HepG2 (cell line): ENCODE results near the gene ATP13A3. TPM values are rescaled to one million over a fixed set of nuclear protein-coding genes. Genes with fewer than 3 reads are reported as not detected.
A peak's percentile ranks its signal among the peaks of the same experiment; 100 is the strongest.

Experiments used
- FOXA1 ChIP-seq, 2 experiments: fragments of 450-650 bp in 1 of 2; sonication (generic) in 1 of 2; formaldehyde crosslinking in 1 of 2; IDR thresholded peaks; 2 replicates each; pipeline versions ENCODE4 v1.4.0 to v1.6.1; 2016 to 2020; ENCODE audit warnings: missing genetic modification reagents in 1 of 2
- GFI1 ChIP-seq: sonication (generic); formaldehyde crosslinking; IDR thresholded peaks from 2 replicates; pipeline ENCODE4 v1.5.0; 2020; ENCODE audit warnings: missing genetic modification reagents, mild to moderate bottlenecking, borderline replicate concordance
- ISL2 ChIP-seq: sonication (generic); formaldehyde crosslinking; IDR thresholded peaks from 2 replicates; pipeline ENCODE4 v1.5.0; 2020; ENCODE audit warnings: missing genetic modification reagents
- PHF8 ChIP-seq: sonication (generic); formaldehyde crosslinking; IDR thresholded peaks from 2 replicates; pipeline ENCODE4 v1.5.0; 2020; ENCODE audit warnings: missing genetic modification reagents
- POLR2G ChIP-seq: fragments of 200-400 bp; formaldehyde crosslinking; IDR thresholded peaks from 2 replicates; pipeline ENCODE4 v1.6.1; 2018; ENCODE audit warnings: mild to moderate bottlenecking, low read depth, low read length, moderate library complexity
- RARA ChIP-seq: IDR thresholded peaks from 2 replicates; pipeline ENCODE4 v1.6.1; 2016; ENCODE audit warnings: missing genetic modification reagents, missing compliant biosample characterization
- REXO4 ChIP-seq: sonication (generic); formaldehyde crosslinking; IDR thresholded peaks from 2 replicates; pipeline ENCODE4 v1.8.0; 2022; ENCODE audit warnings: missing genetic modification reagents, mild to moderate bottlenecking, borderline replicate concordance
- RXRB ChIP-seq: IDR thresholded peaks from 2 replicates; pipeline ENCODE4 v1.6.1; 2016; ENCODE audit warnings: borderline replicate concordance, missing genetic modification reagents, missing compliant biosample characterization
- ZFP36L1 ChIP-seq: sonication (generic); formaldehyde crosslinking; IDR thresholded peaks from 2 replicates; pipeline ENCODE4 v1.8.0; 2022; ENCODE audit warnings: mild to moderate bottlenecking, missing genetic modification reagents, moderate library complexity
- ZNF253 ChIP-seq: sonication (generic); formaldehyde crosslinking; IDR thresholded peaks from 2 replicates; pipeline ENCODE4 v1.8.0; 2022; ENCODE audit warnings: mild to moderate bottlenecking, missing genetic modification reagents, borderline replicate concordance
- ZNF451 ChIP-seq: sonication (generic); formaldehyde crosslinking; IDR thresholded peaks from 2 replicates; pipeline ENCODE4 v1.5.0; 2020; ENCODE audit warnings: mild to moderate bottlenecking, missing genetic modification reagents
- ZNF543 ChIP-seq: sonication (generic); formaldehyde crosslinking; IDR thresholded peaks from 2 replicates; pipeline ENCODE4 v1.4.0; 2020; ENCODE audit warnings: mild to moderate bottlenecking, missing genetic modification reagents
- polyA plus RNA-seq, 8 experiments: library from polyadenylated mRNA; depleted of rRNA in 3 of 8; stranded (reverse) in 7 of 8; unstranded in 1 of 8; fragments of >200 nt; fragmentation: Illumina TruSeq in 4 of 8; extraction: Trizol in 4 of 8; gene quantifications; 2 replicates each; pipeline versions ENCODE4 v1.2.1 to v1.2.3, GENCODE V29; 2011 to 2016; ENCODE audit warnings: low read depth in 4 of 8, missing spikeins in 1 of 8, mixed read lengths in 1 of 8; ENCODE audit not compliant: insufficient read depth in 1 of 8
- total RNA-seq, 5 experiments: library from RNA; depleted of rRNA; stranded (reverse); fragments of >200 nt; fragmentation: Illumina TruSeq; extraction: Trizol; gene quantifications; 2 replicates each; pipeline ENCODE4 v1.2.3, GENCODE V29; 2016; ENCODE audit warnings: low read depth in 1 of 5
- TF ChIP-seq, protein P1 (sequence below): sonication (generic); formaldehyde crosslinking; IDR thresholded peaks from 2 replicates; pipeline ENCODE4 v1.4.0; 2020; ENCODE audit warnings: missing genetic modification reagents
- TF ChIP-seq, protein P2 (sequence below): sonication (generic); formaldehyde crosslinking; IDR thresholded peaks from 2 replicates; pipeline ENCODE4 v1.4.0; 2020; ENCODE audit warnings: mild to moderate bottlenecking, missing genetic modification reagents
- TF ChIP-seq, protein P3 (sequence below): sonication (generic); formaldehyde crosslinking; IDR thresholded peaks from 2 replicates; pipeline ENCODE4 v1.5.0; 2020; ENCODE audit warnings: mild to moderate bottlenecking, missing genetic modification reagents
- TF ChIP-seq, protein P4 (sequence below): sonication (generic); formaldehyde crosslinking; IDR thresholded peaks from 2 replicates; pipeline ENCODE4 v1.5.0; 2020; ENCODE audit warnings: missing genetic modification reagents

ATP13A3 gene
- total and polyA plus RNA-seq, 2 of the 13 experiments (the other 11 are each of a cell fraction or from before 2014, with no cell fraction given): 44.9 to 80.8 TPM

DNA sequence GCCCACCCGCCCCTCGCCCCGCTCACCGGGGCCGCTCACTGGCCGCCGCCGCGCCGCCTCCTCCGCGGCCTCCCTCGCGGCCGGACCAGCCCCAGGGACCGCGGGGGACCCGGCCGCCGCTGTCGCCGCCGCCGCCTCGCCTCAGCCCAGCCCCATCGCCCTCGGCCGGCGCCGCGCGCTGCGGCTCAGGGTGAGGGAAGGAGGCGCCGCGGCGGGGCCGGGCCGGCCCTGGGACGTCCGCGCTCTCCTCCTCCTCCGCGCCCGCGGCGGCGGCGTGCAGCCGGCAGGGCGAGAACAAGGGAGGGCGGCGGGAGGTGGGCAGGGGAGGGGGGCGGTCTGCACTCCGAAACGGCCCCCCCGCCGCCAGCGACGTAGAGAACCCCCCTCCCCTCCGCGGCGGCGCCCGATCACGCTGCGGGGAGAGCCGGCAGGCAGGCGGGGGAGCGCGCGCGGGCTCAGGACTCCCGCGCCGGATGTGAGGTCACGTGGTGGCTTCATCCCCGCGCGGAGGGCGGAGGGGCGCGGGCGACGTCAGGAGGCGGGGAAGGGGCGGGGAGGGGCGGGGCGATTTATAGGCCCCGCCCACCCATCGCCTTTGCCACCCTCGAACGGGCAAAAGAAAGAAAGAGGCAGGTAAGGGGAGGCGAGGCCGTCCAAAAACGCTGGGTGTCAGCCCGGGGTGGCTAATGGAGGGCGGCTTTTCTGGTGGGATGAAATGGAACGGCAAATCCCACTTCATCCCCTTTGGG lies at the start of gene ATP13A3 (continued):
- TF ChIP-seq, protein P1, sequence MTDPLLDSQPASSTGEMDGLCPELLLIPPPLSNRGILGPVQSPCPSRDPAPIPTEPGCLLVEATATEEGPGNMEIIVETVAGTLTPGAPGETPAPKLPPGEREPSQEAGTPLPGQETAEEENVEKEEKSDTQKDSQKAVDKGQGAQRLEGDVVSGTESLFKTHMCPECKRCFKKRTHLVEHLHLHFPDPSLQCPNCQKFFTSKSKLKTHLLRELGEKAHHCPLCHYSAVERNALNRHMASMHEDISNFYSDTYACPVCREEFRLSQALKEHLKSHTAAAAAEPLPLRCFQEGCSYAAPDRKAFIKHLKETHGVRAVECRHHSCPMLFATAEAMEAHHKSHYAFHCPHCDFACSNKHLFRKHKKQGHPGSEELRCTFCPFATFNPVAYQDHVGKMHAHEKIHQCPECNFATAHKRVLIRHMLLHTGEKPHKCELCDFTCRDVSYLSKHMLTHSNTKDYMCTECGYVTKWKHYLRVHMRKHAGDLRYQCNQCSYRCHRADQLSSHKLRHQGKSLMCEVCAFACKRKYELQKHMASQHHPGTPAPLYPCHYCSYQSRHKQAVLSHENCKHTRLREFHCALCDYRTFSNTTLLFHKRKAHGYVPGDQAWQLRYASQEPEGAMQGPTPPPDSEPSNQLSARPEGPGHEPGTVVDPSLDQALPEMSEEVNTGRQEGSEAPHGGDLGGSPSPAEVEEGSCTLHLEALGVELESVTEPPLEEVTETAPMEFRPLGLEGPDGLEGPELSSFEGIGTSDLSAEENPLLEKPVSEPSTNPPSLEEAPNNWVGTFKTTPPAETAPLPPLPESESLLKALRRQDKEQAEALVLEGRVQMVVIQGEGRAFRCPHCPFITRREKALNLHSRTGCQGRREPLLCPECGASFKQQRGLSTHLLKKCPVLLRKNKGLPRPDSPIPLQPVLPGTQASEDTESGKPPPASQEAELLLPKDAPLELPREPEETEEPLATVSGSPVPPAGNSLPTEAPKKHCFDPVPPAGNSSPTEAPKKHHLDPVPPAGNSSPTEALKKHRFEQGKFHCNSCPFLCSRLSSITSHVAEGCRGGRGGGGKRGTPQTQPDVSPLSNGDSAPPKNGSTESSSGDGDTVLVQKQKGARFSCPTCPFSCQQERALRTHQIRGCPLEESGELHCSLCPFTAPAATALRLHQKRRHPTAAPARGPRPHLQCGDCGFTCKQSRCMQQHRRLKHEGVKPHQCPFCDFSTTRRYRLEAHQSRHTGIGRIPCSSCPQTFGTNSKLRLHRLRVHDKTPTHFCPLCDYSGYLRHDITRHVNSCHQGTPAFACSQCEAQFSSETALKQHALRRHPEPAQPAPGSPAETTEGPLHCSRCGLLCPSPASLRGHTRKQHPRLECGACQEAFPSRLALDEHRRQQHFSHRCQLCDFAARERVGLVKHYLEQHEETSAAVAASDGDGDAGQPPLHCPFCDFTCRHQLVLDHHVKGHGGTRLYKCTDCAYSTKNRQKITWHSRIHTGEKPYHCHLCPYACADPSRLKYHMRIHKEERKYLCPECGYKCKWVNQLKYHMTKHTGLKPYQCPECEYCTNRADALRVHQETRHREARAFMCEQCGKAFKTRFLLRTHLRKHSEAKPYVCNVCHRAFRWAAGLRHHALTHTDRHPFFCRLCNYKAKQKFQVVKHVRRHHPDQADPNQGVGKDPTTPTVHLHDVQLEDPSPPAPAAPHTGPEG (CRISPR knock-in tag): no peak
- TF ChIP-seq FOXA1 (IDR thresholded peaks at IDR 0.05) (no peak), FOXA1 (CRISPR knock-in tag; IDR thresholded peaks at IDR 0.05) (no peak), PHF8 (CRISPR knock-in tag) (peak; percentile 75), POLR2G (peak; percentile 65), ISL2 (no peak), ZNF253 (CRISPR knock-in tag) (no peak), ZNF543 (CRISPR knock-in tag) (no peak), ZNF451 (no peak), RARA (0 out of 2 replicates have a peak, but pooled peaks have one; percentile 25), GFI1 (no peak), ZFP36L1 (no peak), RXRB (CRISPR knock-in tag) (peak; percentile 19; the same call in 1 of the 2 replicates), REXO4 (CRISPR knock-in tag) (no peak)
- TF ChIP-seq, protein P2, sequence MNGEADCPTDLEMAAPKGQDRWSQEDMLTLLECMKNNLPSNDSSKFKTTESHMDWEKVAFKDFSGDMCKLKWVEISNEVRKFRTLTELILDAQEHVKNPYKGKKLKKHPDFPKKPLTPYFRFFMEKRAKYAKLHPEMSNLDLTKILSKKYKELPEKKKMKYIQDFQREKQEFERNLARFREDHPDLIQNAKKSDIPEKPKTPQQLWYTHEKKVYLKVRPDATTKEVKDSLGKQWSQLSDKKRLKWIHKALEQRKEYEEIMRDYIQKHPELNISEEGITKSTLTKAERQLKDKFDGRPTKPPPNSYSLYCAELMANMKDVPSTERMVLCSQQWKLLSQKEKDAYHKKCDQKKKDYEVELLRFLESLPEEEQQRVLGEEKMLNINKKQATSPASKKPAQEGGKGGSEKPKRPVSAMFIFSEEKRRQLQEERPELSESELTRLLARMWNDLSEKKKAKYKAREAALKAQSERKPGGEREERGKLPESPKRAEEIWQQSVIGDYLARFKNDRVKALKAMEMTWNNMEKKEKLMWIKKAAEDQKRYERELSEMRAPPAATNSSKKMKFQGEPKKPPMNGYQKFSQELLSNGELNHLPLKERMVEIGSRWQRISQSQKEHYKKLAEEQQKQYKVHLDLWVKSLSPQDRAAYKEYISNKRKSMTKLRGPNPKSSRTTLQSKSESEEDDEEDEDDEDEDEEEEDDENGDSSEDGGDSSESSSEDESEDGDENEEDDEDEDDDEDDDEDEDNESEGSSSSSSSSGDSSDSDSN (CRISPR knock-in tag): peak; percentile 60; the same call in 1 of the 2 replicates
- TF ChIP-seq, protein P3, sequence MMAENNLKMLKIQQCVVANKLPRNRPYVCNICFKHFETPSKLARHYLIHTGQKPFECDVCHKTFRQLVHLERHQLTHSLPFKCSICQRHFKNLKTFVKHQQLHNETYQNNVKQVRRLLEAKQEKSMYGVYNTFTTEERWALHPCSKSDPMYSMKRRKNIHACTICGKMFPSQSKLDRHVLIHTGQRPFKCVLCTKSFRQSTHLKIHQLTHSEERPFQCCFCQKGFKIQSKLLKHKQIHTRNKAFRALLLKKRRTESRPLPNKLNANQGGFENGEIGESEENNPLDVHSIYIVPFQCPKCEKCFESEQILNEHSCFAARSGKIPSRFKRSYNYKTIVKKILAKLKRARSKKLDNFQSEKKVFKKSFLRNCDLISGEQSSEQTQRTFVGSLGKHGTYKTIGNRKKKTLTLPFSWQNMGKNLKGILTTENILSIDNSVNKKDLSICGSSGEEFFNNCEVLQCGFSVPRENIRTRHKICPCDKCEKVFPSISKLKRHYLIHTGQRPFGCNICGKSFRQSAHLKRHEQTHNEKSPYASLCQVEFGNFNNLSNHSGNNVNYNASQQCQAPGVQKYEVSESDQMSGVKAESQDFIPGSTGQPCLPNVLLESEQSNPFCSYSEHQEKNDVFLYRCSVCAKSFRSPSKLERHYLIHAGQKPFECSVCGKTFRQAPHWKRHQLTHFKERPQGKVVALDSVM (CRISPR knock-in tag): no peak
- TF ChIP-seq, protein P4, sequence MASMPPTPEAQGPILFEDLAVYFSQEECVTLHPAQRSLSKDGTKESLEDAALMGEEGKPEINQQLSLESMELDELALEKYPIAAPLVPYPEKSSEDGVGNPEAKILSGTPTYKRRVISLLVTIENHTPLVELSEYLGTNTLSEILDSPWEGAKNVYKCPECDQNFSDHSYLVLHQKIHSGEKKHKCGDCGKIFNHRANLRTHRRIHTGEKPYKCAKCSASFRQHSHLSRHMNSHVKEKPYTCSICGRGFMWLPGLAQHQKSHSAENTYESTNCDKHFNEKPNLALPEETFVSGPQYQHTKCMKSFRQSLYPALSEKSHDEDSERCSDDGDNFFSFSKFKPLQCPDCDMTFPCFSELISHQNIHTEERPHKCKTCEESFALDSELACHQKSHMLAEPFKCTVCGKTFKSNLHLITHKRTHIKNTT: no peak
